K562 (cell line): ENCODE results near the gene FKRP. TPM values are rescaled to one million over a fixed set of nuclear protein-coding genes. Genes with fewer than 3 reads are reported as not detected.

Experiments used
- BHLHE40 ChIP-seq: IDR thresholded peaks from 2 replicates; pipeline ENCODE4 v1.6.1; 2011; ENCODE audit warnings: low read length, improper control_type of control experiment
- CAMTA2 ChIP-seq: fragments of 250-450 bp; sonication (Bioruptor Pico); conservative IDR thresholded peaks from 2 replicates; pipeline ENCODE4 v1.5.1; 2022
- CC2D1A ChIP-seq: fragments of 450-650 bp; IDR thresholded peaks from 2 replicates; pipeline ENCODE4 v1.6.1; 2017; ENCODE audit warnings: mild to moderate bottlenecking
- CCAR2 ChIP-seq: fragments of 200-400 bp; formaldehyde crosslinking; IDR thresholded peaks from 2 replicates; pipeline ENCODE4 v1.6.1; 2017; ENCODE audit warnings: mild to moderate bottlenecking, low read depth, low read length
- CREB1 ChIP-seq, 2 experiments: sonication (generic) in 1 of 2; formaldehyde crosslinking in 1 of 2; IDR thresholded peaks; 2 replicates each; pipeline versions ENCODE4 v1.6.1 to v1.8.0; 2012 to 2022; ENCODE audit warnings: inconsistent platforms in 1 of 2, mild to moderate bottlenecking in 1 of 2, missing genetic modification reagents in 1 of 2, moderate library complexity in 1 of 2
- ELF2 ChIP-seq: fragments of 250-450 bp; sonication (Bioruptor Pico); IDR thresholded peaks from 2 replicates; pipeline ENCODE4 v1.5.0; 2021; ENCODE audit warnings: mild to moderate bottlenecking
- KLF16 ChIP-seq: IDR thresholded peaks from 2 replicates; pipeline ENCODE4 v1.6.1; 2016; ENCODE audit warnings: antibody characterized with exemption
- MCM3 ChIP-seq: fragments of 450-650 bp; IDR thresholded peaks from 2 replicates; pipeline ENCODE4 v1.6.1; 2016
- PCBP1 ChIP-seq: fragments of 200-400 bp; formaldehyde crosslinking; IDR thresholded peaks from 2 replicates; pipeline ENCODE4 v1.6.1; 2018; ENCODE audit warnings: mild to moderate bottlenecking, low read depth, low read length; ENCODE audit not compliant: poor library complexity, severe bottlenecking
- POLR2A ChIP-seq: fragments of 450-650 bp; conservative IDR thresholded peaks from 2 replicates; pipeline ENCODE4 v1.6.1; 2016
- POLR2G ChIP-seq: fragments of 200-400 bp; formaldehyde crosslinking; IDR thresholded peaks from 2 replicates; pipeline ENCODE4 v1.6.1; 2017; ENCODE audit warnings: low read depth, mild to moderate bottlenecking, antibody characterized with exemption, low read length, moderate library complexity
- SP2 ChIP-seq: IDR thresholded peaks from 2 replicates; pipeline ENCODE4 v1.6.1; 2011; ENCODE audit warnings: mild to moderate bottlenecking, low read depth, low read length, moderate library complexity; ENCODE audit not compliant: poor library complexity, severe bottlenecking; ENCODE audit errors: extremely low read depth
- STAT5A ChIP-seq: IDR thresholded peaks from 2 replicates; pipeline ENCODE4 v1.6.1; 2012; ENCODE audit warnings: low read length, inconsistent platforms, borderline replicate concordance
- WHSC1 ChIP-seq: IDR thresholded peaks from one replicate; pipeline ENCODE4 v1.6.1; 2012; ENCODE audit warnings: low read length, control low read depth, inconsistent platforms
- ZNF143 ChIP-seq: sonication (generic); formaldehyde crosslinking; IDR thresholded peaks from 2 replicates; pipeline ENCODE4 v1.9.0; 2022; ENCODE audit warnings: mild to moderate bottlenecking, missing genetic modification reagents
- ZNF444 ChIP-seq: fragments of 250-450 bp; sonication (Bioruptor Pico); IDR thresholded peaks from 2 replicates; pipeline ENCODE4 v1.4.0; 2020; ENCODE audit warnings: mild to moderate bottlenecking, moderate library complexity
- ZNF57 ChIP-seq: fragments of 450-650 bp; formaldehyde crosslinking; IDR thresholded peaks from 2 replicates; pipeline ENCODE4 v1.4.0; 2020; ENCODE audit warnings: mild to moderate bottlenecking, moderate library complexity
- polyA plus RNA-seq, 8 experiments: library from polyadenylated mRNA; depleted of rRNA in 4 of 8; stranded (reverse) in 5 of 8; unstranded in 3 of 8; fragments of >200 nt; fragmentation: Nextera tagmentation in 2 of 8; fragmentation: Illumina TruSeq in 1 of 8; extraction: Ambion mirVana in 2 of 8; extraction: Trizol in 1 of 8; gene quantifications; 2 replicates each; pipeline versions ENCODE4 v1.2.1 to v1.2.3, GENCODE V29; 2011 to 2014; ENCODE audit warnings: inconsistent platforms in 1 of 8, missing spikeins in 1 of 8
- total RNA-seq, 7 experiments: library from RNA; depleted of rRNA in 6 of 7; stranded (reverse); fragments of >200 nt in 6 of 7; fragmentation: Illumina TruSeq in 2 of 7; extraction: Trizol in 2 of 7; gene quantifications; 2 replicates each; pipeline versions ENCODE4 v1.2.1 to v1.2.3, GENCODE V29; 2011 to 2021; ENCODE audit warnings: low replicate concordance in 1 of 7
- TF ChIP-seq, protein P1 (sequence below): fragments of 450-650 bp; formaldehyde crosslinking; IDR thresholded peaks from 2 replicates; pipeline ENCODE4 v1.4.0; 2020; ENCODE audit warnings: mild to moderate bottlenecking, moderate library complexity
- TF ChIP-seq, protein P2 (sequence below): sonication (generic); formaldehyde crosslinking; IDR thresholded peaks from 2 replicates; pipeline ENCODE4 v1.8.0; 2022; ENCODE audit warnings: mild to moderate bottlenecking, missing genetic modification reagents
- TF ChIP-seq, protein P3 (sequence below): fragments of 450-650 bp; formaldehyde crosslinking; IDR thresholded peaks from 2 replicates; pipeline ENCODE4 v1.4.0; 2020; ENCODE audit warnings: mild to moderate bottlenecking, mixed read lengths
- TF ChIP-seq, protein P4 (sequence below): fragments of 250-450 bp; sonication (Bioruptor Pico); IDR thresholded peaks from 2 replicates; pipeline ENCODE4 v1.8.0; 2021; ENCODE audit warnings: borderline replicate concordance, mild to moderate bottlenecking, moderate library complexity; ENCODE audit not compliant: poor library complexity, severe bottlenecking

FKRP gene
- total and polyA plus RNA-seq, 9 of the 15 experiments (the other 6 are each of a cell fraction or from before 2014, with no cell fraction given) = 0.68 to 16.1 (median 6.5) TPM

DNA sequence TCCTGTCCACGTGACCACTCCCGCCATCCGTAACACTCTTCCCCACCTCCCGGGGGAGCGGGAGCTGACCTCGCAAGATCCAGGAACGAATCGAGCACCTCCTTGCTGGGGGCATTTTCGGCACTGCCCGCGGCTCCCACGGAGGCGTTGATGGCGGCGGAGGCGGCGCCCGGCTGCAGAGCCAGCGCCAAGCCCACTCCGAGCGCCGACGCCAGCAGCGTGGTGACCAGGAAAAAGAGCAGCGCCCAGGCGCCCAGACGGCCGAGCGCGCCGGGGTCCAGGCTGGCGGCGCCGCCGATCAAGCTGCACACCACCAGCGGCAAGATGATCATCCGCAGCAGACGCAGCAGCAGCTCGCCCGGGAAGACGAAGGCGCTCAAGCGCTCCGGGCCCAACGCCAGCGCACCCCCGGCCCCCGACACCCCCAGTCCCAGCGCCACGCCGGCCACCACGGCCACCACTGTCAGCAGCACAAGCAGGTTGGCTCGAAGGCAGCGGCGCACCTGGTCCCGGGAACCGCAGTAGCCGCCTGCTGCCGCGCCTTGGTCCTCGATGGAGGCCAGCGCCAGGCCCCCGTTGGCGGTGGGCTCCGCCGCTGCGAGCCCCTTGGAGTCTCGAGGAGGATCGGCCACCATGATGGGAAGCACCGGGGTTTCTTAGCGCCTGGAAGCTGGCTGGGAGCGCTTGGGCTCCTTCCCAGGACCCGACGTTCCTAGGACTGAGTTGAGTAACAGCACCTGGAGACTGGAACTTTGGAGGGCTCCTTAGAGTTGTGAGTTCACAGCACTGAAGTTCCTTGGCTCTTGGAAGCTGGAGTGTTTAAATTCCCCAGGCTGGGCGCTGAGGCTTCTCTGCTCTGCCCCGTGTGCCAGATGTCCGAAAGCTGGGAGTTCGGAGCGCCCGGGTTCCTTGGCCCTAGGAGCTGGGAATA lies 41.7 kb downstream of the FKRP start (continued):
- TF ChIP-seq SP2 (no peak), CCAR2 (no peak), PCBP1 (peak; percentile 71), BHLHE40 (peak; percentile 61; the same call in 1 of the 2 replicates), POLR2A (no peak), WHSC1 (no peak), STAT5A (no peak), CREB1 (IDR thresholded peaks at IDR 0.05) (no peak), CREB1 (CRISPR knock-in tag; IDR thresholded peaks at IDR 0.05) (peak; percentile 43; the same call in 1 of the 2 replicates), KLF16 (no peak), MCM3 (no peak), ZNF444 (CRISPR knock-in tag) (no peak), ELF2 (CRISPR knock-in tag) (no peak), POLR2G (peak; percentile 78), CAMTA2 (CRISPR knock-in tag) (no peak), CC2D1A (no peak), ZNF57 (CRISPR knock-in tag) (no peak), ZNF143 (CRISPR knock-in tag) (no peak)
- TF ChIP-seq, protein P1, sequence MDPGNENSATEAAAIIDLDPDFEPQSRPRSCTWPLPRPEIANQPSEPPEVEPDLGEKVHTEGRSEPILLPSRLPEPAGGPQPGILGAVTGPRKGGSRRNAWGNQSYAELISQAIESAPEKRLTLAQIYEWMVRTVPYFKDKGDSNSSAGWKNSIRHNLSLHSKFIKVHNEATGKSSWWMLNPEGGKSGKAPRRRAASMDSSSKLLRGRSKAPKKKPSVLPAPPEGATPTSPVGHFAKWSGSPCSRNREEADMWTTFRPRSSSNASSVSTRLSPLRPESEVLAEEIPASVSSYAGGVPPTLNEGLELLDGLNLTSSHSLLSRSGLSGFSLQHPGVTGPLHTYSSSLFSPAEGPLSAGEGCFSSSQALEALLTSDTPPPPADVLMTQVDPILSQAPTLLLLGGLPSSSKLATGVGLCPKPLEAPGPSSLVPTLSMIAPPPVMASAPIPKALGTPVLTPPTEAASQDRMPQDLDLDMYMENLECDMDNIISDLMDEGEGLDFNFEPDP = no peak
- TF ChIP-seq, protein P2, sequence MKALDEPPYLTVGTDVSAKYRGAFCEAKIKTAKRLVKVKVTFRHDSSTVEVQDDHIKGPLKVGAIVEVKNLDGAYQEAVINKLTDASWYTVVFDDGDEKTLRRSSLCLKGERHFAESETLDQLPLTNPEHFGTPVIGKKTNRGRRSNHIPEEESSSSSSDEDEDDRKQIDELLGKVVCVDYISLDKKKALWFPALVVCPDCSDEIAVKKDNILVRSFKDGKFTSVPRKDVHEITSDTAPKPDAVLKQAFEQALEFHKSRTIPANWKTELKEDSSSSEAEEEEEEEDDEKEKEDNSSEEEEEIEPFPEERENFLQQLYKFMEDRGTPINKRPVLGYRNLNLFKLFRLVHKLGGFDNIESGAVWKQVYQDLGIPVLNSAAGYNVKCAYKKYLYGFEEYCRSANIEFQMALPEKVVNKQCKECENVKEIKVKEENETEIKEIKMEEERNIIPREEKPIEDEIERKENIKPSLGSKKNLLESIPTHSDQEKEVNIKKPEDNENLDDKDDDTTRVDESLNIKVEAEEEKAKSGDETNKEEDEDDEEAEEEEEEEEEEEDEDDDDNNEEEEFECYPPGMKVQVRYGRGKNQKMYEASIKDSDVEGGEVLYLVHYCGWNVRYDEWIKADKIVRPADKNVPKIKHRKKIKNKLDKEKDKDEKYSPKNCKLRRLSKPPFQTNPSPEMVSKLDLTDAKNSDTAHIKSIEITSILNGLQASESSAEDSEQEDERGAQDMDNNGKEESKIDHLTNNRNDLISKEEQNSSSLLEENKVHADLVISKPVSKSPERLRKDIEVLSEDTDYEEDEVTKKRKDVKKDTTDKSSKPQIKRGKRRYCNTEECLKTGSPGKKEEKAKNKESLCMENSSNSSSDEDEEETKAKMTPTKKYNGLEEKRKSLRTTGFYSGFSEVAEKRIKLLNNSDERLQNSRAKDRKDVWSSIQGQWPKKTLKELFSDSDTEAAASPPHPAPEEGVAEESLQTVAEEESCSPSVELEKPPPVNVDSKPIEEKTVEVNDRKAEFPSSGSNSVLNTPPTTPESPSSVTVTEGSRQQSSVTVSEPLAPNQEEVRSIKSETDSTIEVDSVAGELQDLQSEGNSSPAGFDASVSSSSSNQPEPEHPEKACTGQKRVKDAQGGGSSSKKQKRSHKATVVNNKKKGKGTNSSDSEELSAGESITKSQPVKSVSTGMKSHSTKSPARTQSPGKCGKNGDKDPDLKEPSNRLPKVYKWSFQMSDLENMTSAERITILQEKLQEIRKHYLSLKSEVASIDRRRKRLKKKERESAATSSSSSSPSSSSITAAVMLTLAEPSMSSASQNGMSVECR = no peak; the same call in 1 of the 2 replicates
- TF ChIP-seq, protein P3, sequence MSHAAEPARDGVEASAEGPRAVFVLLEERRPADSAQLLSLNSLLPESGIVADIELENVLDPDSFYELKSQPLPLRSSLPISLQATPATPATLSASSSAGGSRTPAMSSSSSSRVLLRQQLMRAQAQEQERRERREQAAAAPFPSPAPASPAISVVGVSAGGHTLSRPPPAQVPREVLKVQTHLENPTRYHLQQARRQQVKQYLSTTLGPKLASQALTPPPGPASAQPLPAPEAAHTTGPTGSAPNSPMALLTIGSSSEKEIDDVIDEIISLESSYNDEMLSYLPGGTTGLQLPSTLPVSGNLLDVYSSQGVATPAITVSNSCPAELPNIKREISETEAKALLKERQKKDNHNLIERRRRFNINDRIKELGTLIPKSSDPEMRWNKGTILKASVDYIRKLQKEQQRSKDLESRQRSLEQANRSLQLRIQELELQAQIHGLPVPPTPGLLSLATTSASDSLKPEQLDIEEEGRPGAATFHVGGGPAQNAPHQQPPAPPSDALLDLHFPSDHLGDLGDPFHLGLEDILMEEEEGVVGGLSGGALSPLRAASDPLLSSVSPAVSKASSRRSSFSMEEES = peak; percentile 77; the same call in 1 of the 2 replicates
- TF ChIP-seq, protein P4, sequence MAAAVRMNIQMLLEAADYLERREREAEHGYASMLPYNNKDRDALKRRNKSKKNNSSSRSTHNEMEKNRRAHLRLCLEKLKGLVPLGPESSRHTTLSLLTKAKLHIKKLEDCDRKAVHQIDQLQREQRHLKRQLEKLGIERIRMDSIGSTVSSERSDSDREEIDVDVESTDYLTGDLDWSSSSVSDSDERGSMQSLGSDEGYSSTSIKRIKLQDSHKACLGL = no peak
